Measurements from ENCODE around the gene ATG7.
"Not testable (repeated sequence)": the region's sequence is repeated elsewhere in the genome, so short reads cannot be mapped to it uniquely, and the experiment has no call there.

Gene ATG7

DNA sequence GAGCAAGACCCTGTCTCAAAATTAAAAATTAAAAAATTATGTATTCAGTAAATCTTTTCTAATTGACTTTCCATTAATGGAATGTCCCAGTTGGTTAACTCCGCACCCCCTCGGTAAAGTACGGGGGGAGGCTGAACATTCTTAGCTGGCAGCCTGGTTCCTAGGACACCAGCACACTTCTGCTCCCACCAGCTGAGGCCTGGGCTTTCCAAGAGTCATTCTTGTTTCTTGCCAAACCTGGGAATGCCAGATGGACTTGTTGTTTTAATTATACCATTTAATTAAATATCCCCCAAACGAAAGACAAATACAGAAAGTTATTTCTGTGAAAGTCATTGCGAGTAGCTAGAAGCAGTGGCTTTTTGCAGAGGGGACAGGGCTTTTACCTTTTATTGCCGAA lies 192.2 kb downstream of the ATG7 start:
- no peak for DNase-seq (ENCODE audit: low read depth in 2 of 2)

DNA sequence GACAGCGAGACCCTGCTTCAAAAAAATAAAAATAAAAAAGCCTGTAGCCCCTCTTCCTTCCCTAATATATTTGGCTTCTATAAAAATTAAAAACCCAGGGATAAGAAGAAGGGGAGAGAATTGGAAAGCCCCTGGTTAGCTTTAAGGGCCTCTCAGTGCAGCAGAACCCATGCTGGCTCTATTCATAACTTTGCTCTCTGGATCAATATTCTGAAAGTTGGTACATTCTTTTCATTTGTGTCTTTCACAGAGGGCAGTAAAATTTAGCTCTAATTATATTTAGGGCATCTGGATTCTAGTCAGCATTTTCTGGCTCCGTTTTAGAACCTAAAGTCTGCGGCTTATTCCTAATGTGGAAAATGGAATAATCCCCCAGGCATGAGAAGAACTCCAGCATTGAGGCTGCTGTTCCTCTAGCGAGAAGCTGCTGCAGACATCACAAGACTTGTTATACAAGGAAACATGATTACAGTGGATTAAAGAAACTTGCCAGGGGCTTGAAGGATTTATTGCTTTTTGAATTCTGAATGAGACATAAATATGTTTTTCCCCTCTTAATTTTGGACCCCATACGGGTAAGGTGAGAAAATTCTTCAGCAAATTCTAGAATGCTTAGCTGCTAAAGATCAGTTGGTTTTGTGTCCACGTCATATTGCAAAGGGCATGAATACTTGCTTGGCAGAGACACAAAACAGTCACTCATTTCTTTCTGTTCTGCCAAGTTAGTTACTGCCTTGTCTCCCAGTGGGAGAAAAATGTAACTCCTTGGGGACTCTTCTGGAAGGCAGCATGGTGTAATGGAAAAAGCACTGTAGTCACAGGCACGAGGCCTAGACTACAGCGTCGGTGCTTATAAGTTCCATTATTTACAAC lies 193.8 kb downstream of the ATG7 start:
- DNase-seq (ENCODE audit: low read depth in 2 of 2), result no peak

DNA sequence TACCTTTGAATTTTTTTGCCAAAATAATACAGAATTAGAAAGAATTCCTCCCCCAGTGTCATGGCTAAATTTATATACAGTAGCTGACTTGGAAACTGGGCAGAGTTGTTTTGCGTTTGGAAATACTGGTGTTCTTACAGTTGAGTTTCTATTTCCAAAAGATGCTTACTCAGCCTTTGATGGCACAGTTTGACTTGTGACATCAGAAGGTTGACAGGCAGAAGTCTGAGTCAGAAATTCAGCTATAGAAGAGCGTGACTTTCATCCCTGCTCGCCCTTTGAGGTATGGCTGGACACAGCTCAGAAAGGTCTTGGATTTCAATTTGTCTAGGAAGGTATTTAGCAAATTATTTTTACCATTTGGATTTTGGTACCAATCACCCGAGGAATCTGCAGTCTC lies 195.7 kb downstream of the ATG7 start:
- DNase-seq (ENCODE audit: low read depth in 2 of 2), result no peak

DNA sequence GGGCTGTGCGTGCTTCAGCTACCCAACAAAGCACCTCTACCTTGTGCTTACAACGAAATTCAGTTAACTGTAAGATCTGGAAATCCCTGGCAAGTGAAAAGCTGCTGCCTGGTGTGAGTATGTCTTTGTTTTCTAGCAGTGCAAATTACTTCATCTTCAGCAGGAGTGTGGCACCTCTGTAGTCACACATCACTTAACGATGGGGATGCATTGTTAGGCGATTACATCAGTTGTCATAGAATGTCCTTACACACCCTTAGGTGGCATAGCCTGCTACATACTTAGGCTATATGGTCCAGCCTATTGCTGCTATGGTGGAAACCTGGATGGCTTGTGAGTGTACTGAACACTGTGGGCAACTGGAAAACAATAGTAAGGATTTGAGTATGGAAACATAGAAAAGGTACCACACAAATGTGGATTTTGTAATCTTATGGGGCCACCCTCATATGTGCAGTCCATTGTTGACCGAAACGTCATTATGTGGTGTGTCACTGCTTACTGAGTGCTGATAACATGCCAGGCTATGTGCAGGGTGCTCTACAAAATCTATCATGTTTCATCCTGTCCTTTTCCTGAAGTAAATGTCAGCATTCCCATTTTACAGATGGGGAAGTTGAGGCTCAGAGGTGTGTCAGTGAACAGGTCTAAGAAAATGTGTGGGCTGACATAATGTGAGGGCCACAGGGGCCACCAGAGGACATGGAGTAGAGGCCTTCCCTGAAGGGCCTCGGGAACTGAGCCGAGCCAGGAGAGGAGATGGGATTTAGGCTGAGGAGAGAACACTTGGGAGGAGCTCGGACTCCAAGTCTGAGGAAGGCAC lies 198.0 kb downstream of the ATG7 start:
- no peak for DNase-seq (ENCODE audit: low read depth in 2 of 2)

DNA sequence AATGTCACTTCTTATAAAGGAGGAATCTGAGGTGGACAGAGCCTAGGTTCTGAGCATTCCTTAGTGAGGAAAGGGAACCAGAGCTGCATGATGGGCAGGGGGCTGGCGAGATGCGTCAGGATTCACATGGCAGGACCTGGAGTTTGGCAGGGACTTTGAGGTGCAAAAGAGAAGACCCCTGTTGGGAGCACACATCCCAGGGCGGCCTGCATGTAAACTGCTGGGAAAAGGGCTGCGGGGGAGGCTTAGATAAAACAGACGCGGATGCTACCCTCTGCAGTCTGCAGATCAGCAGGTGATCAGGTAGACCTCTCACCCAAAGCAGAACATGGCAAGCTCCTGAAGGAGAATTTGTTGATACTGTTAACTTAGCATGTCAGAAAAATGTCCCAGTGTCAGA lies 203.1 kb downstream of the ATG7 start:
- DNase-seq (ENCODE audit: low read depth in 2 of 2), result no peak

DNA sequence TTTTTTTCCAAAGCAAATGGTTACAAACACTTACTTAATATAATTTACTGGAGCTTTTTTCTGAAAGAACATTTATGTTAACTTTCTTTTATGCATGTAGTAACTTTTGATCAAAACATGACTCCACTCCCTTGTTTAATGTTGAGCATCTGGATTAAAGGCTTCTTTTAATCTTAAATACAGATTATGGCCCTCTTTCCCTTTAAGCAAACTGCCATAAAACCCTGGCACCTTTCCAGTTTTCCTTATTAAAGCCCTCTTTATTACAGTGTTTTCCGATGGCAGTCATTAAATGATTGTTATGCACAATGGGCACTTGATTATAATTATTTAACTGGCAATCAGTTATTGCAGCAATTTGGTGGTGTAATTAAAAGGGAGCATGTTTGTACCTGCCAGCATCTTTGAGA lies 204.5 kb downstream of the ATG7 start:
- DNase-seq (ENCODE audit: low read depth in 2 of 2), result no peak

DNA sequence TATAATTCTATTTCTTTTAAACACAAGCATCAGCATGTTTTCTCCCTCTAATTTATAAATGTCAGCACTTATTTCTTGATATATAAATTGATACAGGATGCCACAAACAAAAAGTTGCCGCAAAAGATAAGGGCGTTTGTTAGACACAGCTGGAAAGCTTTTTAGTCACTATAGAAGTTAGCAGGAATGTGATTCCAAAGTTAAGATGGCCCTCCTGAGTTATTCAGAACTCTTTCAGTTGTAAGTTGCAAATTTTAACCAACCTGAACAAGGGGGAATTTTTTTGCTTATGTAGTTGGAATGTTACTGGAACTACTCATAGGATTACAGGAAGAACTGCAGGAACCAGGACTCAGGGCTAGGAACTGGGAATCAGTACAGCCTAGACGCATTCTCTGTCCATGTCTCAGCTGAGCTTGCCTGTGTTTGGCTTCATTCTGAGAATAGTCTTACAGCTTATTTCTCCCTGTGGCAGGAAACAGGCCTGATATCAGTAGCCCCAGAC lies 205.3 kb downstream of the ATG7 start:
- no peak for DNase-seq (ENCODE audit: low read depth in 2 of 2)

DNA sequence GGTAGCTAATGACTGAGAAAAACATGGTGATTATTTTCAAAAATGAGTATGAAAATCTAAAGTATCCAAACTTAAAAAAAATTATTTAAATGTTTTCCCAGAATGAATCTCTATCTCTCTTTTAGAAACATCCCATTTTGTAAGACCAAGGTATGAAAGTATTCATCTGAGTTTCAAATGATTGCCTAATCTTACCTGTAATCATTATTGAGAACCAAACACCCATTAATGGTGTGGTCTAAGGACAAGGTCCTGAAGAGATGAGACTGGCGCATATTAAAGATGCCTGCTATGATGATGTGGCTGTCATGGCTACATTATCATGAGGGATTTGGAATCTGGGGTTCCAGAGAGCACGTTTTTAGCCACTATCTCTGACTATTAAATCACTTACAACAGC lies 206.0 kb downstream of the ATG7 start:
- no peak for DNase-seq (ENCODE audit: low read depth in 2 of 2)

DNA sequence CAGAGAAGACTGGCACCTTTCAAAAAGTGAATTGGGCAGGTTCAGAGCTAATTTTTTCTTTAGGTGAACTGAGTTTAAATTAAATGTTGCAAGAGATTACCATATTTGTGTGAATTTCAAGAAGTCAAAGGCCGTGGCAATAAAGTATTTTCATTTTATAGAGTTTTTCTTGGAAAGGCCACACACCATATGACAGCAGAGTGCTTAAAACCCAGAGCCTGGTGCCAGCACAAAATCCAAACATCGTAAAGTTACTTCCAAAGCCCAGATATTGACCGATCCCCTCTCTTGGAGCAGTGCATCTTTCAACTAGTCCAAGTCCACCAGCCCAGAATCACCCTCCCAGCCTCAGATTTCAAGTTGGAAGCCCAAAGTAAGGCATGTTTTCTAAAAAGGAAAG lies 207.0 kb downstream of the ATG7 start:
- no peak for DNase-seq (ENCODE audit: low read depth in 2 of 2)

DNA sequence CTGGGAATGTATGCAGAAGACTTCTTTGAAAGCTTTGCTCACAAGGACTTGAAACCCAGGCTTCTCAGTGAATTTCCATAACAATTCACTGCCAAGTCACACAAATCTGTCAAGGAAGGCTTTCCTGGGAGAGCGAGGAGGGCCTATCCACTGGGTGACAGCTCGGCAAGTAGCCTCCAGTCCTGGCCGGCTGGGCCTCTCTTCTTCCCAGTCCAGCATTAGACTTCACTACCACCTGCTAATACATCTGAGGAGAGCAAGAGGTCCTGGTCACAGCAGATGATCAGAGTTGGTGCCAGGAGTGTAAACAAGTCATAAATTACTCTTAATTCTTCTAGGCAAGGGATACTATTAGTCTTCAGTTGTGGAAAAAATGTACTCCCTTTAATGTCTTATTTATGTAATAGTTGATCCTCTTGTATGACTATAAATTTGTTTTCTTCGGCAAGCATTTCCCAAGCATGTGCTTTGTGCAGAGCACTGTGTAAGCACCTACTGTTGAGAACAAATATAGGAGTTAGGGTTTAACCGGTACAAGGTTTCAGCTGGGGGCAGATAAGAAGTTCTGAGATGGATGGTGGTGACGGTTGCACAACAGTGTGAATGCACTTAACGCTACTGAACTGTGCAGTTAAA lies 208.6 kb downstream of the ATG7 start:
- no peak for DNase-seq (ENCODE audit: low read depth in 2 of 2)

DNA sequence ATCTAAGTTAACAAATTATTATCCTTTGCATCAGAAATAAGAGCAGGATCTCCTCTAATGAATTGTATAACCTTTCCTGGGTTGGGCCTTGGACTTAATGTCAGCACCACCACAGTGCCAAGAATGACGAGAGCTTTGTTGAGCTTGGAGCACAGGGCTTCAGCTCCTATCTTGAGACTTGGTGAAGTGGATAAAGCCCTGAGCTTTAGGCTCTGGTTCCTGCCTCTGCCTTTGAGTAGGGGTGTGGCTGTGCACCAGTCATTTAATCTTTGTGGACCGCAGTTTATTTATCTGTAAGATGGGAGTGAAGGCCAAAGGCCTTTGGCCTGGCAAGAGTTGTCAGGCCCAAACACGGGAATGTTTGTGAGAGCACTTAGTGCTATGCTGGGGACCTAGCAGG lies 209.4 kb downstream of the ATG7 start:
- no peak for DNase-seq (ENCODE audit: low read depth in 2 of 2)

DNA sequence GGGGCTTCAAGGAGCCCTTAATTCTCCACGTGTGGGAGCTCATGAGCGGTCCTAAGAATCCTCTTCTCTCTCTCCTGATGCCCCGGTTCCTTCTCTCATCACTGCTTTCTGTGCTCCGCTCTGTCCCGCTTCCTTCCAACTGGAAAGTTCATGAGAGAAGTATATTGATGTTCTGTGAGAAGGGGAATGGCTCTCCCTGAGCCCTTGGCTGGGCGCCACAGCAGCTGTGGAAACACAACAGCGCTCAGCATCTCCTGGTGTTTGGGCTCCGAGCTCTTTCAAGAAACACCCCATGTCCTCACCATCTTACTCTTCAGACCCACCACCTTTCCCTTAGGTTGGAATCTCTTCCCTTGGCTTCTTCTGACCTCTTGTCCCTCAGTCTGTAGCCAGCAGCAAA lies 209.8 kb downstream of the ATG7 start:
- DNase-seq (ENCODE audit: low read depth in 2 of 2), result no peak

DNA sequence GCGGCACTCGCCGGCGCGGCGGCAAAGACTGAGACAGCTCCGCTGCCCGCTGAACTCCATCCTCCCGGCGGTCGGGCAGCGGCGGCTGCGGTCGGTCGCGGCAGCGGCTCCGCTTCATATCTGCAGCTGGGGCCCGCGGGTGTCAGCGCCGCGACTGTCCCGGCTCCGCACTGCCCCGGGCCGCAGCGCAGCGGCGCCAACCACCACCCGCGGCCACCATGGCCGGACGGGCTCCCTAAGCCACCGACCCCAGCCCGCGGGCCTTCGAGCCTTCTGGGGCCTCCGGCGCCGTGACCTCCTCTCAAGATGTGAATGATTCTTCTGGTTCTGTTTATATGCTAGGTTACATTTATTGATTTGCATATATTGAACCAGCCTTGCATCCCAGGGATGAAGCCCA lies 216.2 kb downstream of the ATG7 start:
- not testable (repeated sequence) for DNase-seq (ENCODE audit: low read depth in 2 of 2)

DNA sequence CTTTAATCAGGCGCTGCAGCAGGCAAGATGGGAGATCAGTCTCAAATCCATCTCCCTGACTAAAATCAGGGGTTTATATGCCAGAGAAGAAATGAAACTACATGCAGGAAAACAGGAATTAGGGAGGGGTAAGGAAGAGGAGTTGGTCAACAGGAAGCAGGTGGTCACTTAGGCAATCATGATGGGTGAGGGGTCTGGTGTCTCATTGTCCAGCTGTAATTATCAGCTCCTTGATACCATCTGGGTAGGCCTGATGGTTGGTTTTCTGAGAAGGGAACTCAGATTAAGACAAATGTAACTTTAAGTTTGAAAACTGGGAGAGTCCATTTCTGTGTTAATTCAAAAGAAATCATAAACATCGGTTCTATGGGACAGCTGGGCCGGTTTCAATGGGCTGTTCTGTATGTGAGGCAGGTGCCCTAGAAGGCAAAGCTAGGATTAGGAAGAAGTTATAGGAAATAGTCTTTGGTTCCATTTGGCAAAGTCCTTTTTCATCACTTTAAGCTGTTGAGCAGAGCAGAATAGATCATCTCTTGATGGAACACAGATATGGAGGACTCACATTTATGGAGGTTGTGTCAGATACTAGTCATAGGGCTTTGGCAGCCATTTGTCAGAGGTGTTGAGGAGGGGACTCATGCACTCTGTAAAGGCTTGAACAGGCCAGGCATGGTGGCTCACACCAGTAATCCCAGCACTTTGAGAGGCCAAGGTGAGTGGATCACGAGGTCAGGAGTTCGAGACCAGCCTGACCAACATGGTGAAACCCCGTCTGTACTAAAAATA lies 222.1 kb downstream of the ATG7 start:
- no peak for DNase-seq (ENCODE audit: low read depth in 2 of 2)

DNA sequence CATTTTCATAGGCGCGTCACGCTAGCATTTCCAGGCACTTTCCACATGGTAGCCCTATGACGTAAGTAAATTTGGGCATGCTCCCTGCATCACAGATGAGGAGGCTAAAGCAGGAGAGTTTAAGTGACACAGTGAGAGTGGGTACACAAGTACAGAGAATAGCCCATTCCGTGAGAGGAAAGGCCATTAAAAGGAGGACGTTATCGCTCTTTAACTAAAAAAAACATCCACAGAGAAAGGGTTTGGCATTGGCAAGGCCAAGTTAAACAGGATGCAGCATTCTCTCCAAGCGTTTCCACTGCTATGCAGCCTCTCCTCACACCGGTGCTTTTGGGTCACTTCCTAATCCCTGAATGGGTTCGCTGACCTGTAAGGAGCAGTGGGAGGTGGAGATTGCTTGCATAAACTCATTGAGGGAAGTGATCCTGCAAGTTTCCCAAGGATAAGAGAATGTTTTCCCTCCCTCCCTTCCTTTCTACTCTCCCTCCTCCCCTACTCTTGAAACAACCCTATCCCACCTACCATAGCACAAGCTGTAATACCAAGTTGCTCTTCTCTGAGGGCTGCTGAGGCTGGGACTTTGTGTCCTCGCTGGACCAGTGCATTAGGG lies 223.9 kb downstream of the ATG7 start:
- no peak for DNase-seq (ENCODE audit: low read depth in 2 of 2)

DNA sequence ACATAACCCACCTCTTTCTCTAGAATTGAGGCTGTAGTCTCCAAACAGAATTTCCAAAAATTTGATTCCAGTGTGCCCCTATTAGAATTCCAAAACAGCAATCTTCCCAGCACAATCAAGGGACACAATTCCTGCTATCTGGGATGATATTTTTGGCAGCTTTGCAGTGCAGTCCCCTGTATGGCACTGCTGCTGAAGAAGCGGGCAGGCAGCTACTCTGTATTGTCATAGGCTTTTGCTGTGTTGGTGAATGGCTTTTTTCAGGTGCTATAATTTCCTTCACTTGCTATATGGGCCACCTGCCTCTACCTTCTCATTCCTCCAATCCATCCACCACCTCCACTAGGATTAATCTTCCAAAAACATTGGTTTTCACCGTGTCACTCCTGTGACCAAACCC lies 226.0 kb downstream of the ATG7 start:
- no peak for DNase-seq (ENCODE audit: low read depth in 2 of 2)

DNA sequence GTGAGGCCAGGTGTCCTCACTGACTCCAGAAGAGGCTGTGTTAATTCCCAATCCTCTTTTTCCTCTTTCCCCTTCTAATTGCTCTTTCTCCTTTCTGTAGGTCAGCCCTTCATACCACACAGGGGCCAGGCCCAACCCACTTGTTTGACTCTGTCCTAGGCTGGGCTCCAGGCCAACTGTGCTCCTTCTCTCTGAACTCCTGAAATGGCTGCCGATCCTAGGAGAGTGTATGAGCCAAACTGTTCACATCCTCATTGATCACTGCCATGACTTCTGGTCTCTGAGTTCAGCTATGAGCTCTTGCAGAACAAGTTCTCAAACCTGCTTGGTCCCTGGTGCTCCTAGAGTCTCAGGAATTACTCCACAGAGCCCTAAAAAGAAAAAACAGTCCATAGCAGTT lies 226.4 kb downstream of the ATG7 start:
- DNase-seq (ENCODE audit: low read depth in 2 of 2), result no peak

DNA sequence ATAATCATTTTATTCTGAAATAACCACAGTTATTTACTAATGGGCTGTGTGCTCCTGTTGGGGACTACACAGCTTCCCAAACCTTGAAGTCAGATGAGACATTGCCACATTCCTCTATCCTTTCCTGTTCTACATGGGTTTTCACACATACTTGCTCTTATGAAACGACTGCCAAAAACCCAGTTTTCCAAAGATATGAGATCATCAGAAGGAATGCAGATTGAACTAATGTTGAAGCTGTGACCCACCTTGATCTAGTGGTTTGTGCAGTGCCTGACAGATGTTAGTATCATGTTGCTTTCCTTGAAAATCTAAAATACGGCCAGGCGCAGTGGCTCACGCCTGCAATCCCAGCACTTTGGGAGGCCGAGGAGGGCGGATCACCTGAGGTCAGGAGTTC lies 226.9 kb downstream of the ATG7 start:
- no peak for DNase-seq (ENCODE audit: low read depth in 2 of 2)

DNA sequence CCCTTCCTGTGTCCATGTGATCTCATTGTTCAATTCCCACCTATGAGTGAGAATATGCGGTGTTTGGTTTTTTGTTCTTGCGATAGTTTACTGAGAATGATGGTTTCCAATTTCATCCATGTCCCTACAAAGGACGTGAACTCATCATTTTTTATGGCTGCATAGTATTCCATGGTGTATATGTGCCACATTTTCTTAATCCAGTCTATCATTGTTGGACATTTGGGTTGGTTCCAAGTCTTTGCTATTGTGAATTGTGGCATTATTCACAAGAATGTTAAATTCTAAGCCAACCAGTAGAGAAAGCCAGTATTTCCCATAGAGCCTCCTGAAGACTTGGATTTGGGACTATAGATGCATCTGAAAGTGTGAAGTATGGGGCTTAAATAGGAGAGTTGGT lies 230.2 kb downstream of the ATG7 start:
- DNase-seq (ENCODE audit: low read depth in 2 of 2), result not testable (repeated sequence)

DNA sequence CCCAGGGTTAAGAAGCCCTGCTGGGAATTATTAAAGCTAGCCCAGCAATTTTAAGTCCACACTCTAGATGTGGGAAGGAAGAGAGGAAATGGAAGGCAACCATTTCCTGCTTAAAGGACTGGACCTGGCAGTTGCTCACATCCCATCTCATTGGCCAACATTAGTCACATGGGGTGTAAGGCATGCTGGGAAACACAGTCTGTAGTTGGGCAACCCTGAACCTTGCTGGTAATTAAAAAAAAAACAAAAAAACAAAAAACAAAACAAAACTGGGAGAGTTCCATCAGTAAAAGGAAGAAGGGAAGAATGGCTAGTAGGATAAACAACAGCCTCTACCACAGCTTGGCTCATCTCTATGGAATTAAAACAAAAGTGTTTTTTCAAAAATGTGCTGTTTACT lies 235.5 kb downstream of the ATG7 start:
- DNase-seq (ENCODE audit: low read depth in 2 of 2), result no peak

All from stimulated activated CD4-positive, alpha-beta T cell treated with anti-CD3 and anti-CD28 coated beads, Interleukin-4, amount 100 ng/mL, for 48 hours (primary cell).